A549 (cell line): Measurements from ENCODE around the gene FAM3B. TPM values are rescaled to one million over a fixed set of nuclear protein-coding genes. Genes with fewer than 3 reads are reported as not detected.

Experiments
- ATAC-seq, 2 experiments: fragments of 200-7000 bp in 1 of 2; fragments of >200 bp in 1 of 2; cut with Nextera tagmentation in 1 of 2; cut with Tn5 transposase in 1 of 2; 3 replicates each; pipeline versions ENCODE4 v1.8.0 to v1.9.1; 2018 to 2020; ENCODE audit warnings: mild to moderate bottlenecking in 1 of 2, moderate library complexity in 1 of 2
- CTCF ChIA-PET: fragments of 300-600 bp; sonication (Branson Sonifier 250); formaldehyde crosslinking; extraction: SDS; loops from one replicate; lab custom pipeline; 2021; ENCODE audit warnings: antibody characterized with exemption, inconsistent platforms; lab: Yijun Ruan, JAX
- POLR2A ChIA-PET: fragments of 350-600 bp; formaldehyde crosslinking; extraction: SDS; loops from one replicate; lab custom pipeline; 2021; ENCODE audit warnings: antibody characterized with exemption, inconsistent platforms; lab: Yijun Ruan, JAX
- DNase-seq, 2 experiments: peaks; one replicate each; pipeline versions ENCODE4 v3.0.0 to v3.0.0-alpha.2; 2011 to 2016; ENCODE audit warnings: low read depth in 1 of 2, low spot score in 1 of 2
- FAIRE-seq: peaks from 2 replicates; lab custom pipeline; 2011; peaks lifted over from hg19 to GRCh38; lab: Jason Lieb, UNC
- H3K27ac ChIP-seq, 2 experiments: fragments of >200 bp; sonication (Bioruptor Twin); formaldehyde crosslinking; 3 replicates each; pipeline ENCODE4 v1.5.1; 2016 to 2017
- H3K4me1 ChIP-seq: fragments of >200 bp; sonication (Bioruptor Twin); formaldehyde crosslinking; 3 replicates; pipeline ENCODE4 v1.6.1; 2016
- H3K4me2 ChIP-seq: fragments of >200 bp; sonication (Bioruptor Twin); formaldehyde crosslinking; 3 replicates; pipeline ENCODE4 v1.6.1; 2016
- H3K4me3 ChIP-seq: fragments of >200 bp; sonication (Bioruptor Twin); formaldehyde crosslinking; 3 replicates; pipeline ENCODE4 v1.5.1; 2016
- H3K9me3 ChIP-seq: fragments of >200 bp; sonication (Bioruptor Twin); formaldehyde crosslinking; 3 replicates; pipeline ENCODE4 v1.6.1; 2016
- BHLHE40 ChIP-seq: IDR thresholded peaks from 2 replicates; pipeline ENCODE4 v1.6.1; 2012; ENCODE audit warnings: low read depth, low read length, inconsistent platforms
- CEBPB ChIP-seq, 2 experiments: fragments of >200 bp in 1 of 2; sonication (Bioruptor Twin) in 1 of 2; formaldehyde crosslinking in 1 of 2; IDR thresholded peaks; 2 replicates each; pipeline ENCODE4 v1.6.1; 2012 to 2016
- FOXS1 ChIP-seq: fragments of 250-450 bp; sonication (Bioruptor Pico); IDR thresholded peaks from 2 replicates; pipeline ENCODE4 v1.5.0; 2020; ENCODE audit warnings: mild to moderate bottlenecking, moderate library complexity
- JUN ChIP-seq, 2 experiments: fragments of >200 bp; sonication (Bioruptor Twin); formaldehyde crosslinking; IDR thresholded peaks; 2 replicates in 1 of 2; 3 replicates in 1 of 2; pipeline ENCODE4 v1.6.1; 2016 to 2017
- MAZ ChIP-seq: fragments of 150-350 bp; IDR thresholded peaks from 2 replicates; pipeline ENCODE4 v1.6.1; 2014; ENCODE audit warnings: antibody characterized with exemption, low read depth, low read length, borderline replicate concordance
- MYC ChIP-seq: IDR thresholded peaks from 2 replicates; pipeline ENCODE4 v1.6.1; 2012; ENCODE audit warnings: mild to moderate bottlenecking, inconsistent platforms, low read length, improper control_type of control experiment, borderline replicate concordance
- NFE2L2 ChIP-seq: fragments of 150-350 bp; conservative IDR thresholded peaks from 2 replicates; pipeline ENCODE4 v1.6.1; 2014; ENCODE audit warnings: low read length
- NPAS2 ChIP-seq: fragments of 250-450 bp; sonication (Bioruptor Pico); IDR thresholded peaks from 2 replicates; pipeline ENCODE4 v1.8.0; 2022; ENCODE audit warnings: mild to moderate bottlenecking, moderate library complexity, borderline replicate concordance
- POLR2A ChIP-seq: IDR thresholded peaks from 2 replicates; pipeline ENCODE4 v1.6.1; 2012; ENCODE audit warnings: mild to moderate bottlenecking, low read length
- RAD21 ChIP-seq, 2 experiments: fragments of >200 bp in 1 of 2; sonication (Bioruptor Twin) in 1 of 2; formaldehyde crosslinking in 1 of 2; IDR thresholded peaks in 1 of 2; conservative IDR thresholded peaks in 1 of 2; 2 replicates in 1 of 2; 3 replicates in 1 of 2; pipeline ENCODE4 v1.6.1; 2012 to 2018; ENCODE audit warnings: inconsistent platforms in 1 of 2
- RFX5 ChIP-seq: fragments of 450-650 bp; IDR thresholded peaks from 2 replicates; pipeline ENCODE4 v1.7.1; 2014; ENCODE audit warnings: antibody characterized with exemption, mild to moderate bottlenecking, moderate library complexity
- SMC3 ChIP-seq: fragments of >200 bp; sonication (Bioruptor Twin); formaldehyde crosslinking; IDR thresholded peaks from 3 replicates; pipeline ENCODE4 v1.6.1; 2018; ENCODE audit warnings: inconsistent platforms
- TFCP2L1 ChIP-seq: fragments of 250-450 bp; sonication (Bioruptor Pico); IDR thresholded peaks from 2 replicates; pipeline ENCODE4 v1.5.0; 2021; ENCODE audit warnings: mild to moderate bottlenecking
- TP53 ChIP-seq: fragments of 250-450 bp; sonication (Bioruptor Pico); IDR thresholded peaks from 2 replicates; pipeline ENCODE4 v1.5.0; 2021; ENCODE audit warnings: mild to moderate bottlenecking, moderate library complexity
- ZC3H11A ChIP-seq: fragments of 450-650 bp; IDR thresholded peaks from 2 replicates; pipeline ENCODE4 v1.6.1; 2014; ENCODE audit warnings: antibody characterized with exemption, mild to moderate bottlenecking
- ZNF302 ChIP-seq: fragments of 250-450 bp; sonication (Bioruptor Pico); IDR thresholded peaks from 2 replicates; pipeline ENCODE4 v1.9.0; 2021; ENCODE audit warnings: inconsistent platforms, mild to moderate bottlenecking, moderate library complexity
- WGBS: methylation state at CpG from one replicate; pipeline ENCODE4 v1.1.6; 2017; ENCODE audit errors: missing lambda C conversion rate; 5-methylcytosine and 5-hydroxymethylcytosine counted together
- polyA plus RNA-seq, 4 experiments: library from polyadenylated mRNA; depleted of rRNA in 3 of 4; stranded (reverse); fragments of >200 nt; fragmentation: RNase III in 1 of 4; extraction: RNeasy Plus Mini Kit Qiagen cat#74134 plus additional on column Dnase treatment in 1 of 4; gene quantifications; 2 replicates in 3 of 4; 3 replicates in 1 of 4; pipeline ENCODE4 v1.2.3, GENCODE V29; 2011 to 2017
- TF ChIP-seq, protein P1 (sequence below): fragments of >200 bp; sonication (Bioruptor Twin); formaldehyde crosslinking; IDR thresholded peaks from 3 replicates; pipeline ENCODE4 v1.6.1; 2016
- TF ChIP-seq, protein P2 (sequence below): IDR thresholded peaks from 2 replicates; pipeline ENCODE4 v1.6.1; 2012; ENCODE audit warnings: low read depth, borderline replicate concordance

FAM3B gene
- polyA plus RNA-seq, 2 of the 4 experiments (the other 2 are of a cell fraction) = not detected

DNA sequence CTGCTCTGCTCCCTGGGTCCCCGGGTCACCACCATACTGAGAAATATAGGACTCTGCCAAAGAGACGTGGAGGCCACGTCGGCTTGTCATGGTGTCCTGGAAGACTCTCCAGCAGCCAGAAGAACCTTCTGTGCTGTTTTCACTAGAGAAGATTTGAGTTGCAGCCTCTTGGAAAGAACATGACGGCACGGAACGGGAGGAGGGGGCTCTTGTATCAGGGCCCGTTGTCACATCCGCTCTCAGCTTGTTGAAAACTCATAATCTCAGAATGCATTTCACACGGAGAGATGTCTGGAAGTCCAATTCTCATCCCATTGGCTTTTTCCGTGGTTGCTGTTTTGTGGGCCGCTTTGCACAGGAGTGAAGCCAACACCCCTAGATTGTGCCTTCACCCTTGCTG is 39.4 kb upstream of the FAM3B start:
- ChIA-PET CTCF (no interaction called here), POLR2A (no interaction called here)
- TF ChIP-seq NFE2L2 (no peak), NPAS2 (CRISPR knock-in tag) (no peak), POLR2A (no peak)
- TF ChIP-seq, protein P1, sequence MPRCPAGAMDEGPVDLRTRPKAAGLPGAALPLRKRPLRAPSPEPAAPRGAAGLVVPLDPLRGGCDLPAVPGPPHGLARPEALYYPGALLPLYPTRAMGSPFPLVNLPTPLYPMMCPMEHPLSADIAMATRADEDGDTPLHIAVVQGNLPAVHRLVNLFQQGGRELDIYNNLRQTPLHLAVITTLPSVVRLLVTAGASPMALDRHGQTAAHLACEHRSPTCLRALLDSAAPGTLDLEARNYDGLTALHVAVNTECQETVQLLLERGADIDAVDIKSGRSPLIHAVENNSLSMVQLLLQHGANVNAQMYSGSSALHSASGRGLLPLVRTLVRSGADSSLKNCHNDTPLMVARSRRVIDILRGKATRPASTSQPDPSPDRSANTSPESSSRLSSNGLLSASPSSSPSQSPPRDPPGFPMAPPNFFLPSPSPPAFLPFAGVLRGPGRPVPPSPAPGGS = no peak
- TF ChIP-seq, protein P2, sequence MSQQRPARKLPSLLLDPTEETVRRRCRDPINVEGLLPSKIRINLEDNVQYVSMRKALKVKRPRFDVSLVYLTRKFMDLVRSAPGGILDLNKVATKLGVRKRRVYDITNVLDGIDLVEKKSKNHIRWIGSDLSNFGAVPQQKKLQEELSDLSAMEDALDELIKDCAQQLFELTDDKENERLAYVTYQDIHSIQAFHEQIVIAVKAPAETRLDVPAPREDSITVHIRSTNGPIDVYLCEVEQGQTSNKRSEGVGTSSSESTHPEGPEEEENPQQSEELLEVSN = no peak
- H3K9me3 ChIP-seq = no peaks in the 10 kb centered on the region
- H3K27ac ChIP-seq = no peak overlapping the region
- no peak overlapping the region for H3K4me3 ChIP-seq
- H3K4me1 ChIP-seq = no peaks in the 10 kb centered on the region
- DNase-seq (no peak), ATAC-seq (no peak), FAIRE-seq (no peak)
- WGBS = 83% methylated on average over 12 of the region's 12 CpGs
- H3K4me2 ChIP-seq = no peak overlapping the region

DNA sequence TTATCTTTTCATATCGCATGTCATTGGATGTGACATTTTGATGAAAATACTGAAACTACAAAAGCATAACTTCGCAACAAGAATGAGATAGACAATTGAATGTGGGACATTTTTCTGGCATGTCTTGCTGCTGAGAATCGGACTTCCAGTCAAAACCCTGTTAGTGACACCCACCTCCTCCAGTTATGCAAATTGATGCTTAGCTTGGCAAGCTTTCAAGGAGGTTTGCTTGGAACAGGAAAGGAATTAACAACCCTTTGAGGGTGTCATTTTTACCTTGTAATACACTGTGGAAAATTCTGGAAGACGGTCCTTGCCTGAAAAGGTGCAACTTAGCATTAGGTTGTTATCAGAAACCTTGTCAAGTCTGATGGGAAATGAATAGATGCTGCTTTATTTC is 38.8 kb upstream of the FAM3B start:
- no peaks in the 10 kb centered on the region for H3K9me3 ChIP-seq
- no peak for TF ChIP-seq TP53 (CRISPR knock-in tag)
- TF ChIP-seq BHLHE40 = no peak
- TF ChIP-seq ZC3H11A = no peak
- CTCF ChIA-PET = no interaction called here
- ATAC-seq (no peak), FAIRE-seq (no peak), DNase-seq (no peak)
- no peaks in the 10 kb centered on the region for H3K4me1 ChIP-seq
- POLR2A ChIA-PET = no interaction called here
- no peak overlapping the region for H3K4me3 ChIP-seq
- H3K4me2 ChIP-seq = no peak overlapping the region
- WGBS = 83% methylated on average over 4 of the region's 4 CpGs
- H3K27ac ChIP-seq = no peak overlapping the region

DNA sequence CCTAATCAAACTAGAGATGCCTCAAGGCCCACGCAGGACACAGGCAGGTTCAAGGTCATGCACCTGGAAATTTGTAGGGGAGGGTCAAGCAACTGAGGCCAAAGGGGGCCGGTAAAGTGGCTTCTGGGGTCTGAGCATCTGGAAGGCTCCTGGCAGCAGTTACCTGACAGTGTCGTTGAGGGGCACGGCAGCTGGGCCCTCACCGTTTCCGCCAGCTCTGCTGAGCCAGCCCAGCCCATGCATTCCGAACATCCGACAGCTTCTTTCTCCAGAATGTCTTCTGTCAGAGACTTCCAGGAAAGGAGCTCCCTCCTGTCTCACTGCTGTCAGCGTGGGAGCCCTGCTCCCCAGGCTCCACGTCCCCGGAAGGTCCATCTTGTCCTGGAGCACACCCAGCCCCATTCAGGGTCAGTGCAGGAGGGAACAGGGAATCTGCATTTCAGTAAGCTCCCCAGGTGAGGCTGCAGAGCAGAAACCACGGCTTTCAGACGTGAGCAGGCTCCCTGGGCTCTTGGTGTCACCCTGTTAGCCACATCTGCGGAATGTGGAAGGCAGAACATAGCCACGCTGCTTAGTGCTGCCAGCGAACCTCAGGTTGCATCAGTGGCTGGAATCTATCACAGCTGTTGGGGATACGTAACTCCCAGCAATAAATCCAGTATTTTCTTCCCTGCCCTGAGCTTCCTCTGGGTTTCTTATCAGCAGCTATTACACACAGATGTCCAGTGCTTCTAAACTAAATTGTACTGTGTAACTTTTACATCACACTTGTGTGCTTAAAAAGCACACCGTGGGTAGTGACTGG is 36.3 kb upstream of the FAM3B start:
- ChIA-PET POLR2A (no interaction called here), CTCF (interaction anchor here (0.7 to 1.6 kb wide), 4 partner anchors 10 to 838 kb away, joined by 3 to 4 read pairs (median 3); no protein-coding TSS in a partner anchor)
- no peak for DNase-seq
- no peak overlapping the region for H3K4me2 ChIP-seq
- no peaks in the 10 kb centered on the region for H3K9me3 ChIP-seq
- TF ChIP-seq SMC3 (no peak), ZNF302 (CRISPR knock-in tag) (no peak), FOXS1 (CRISPR knock-in tag) (no peak), CEBPB (IDR thresholded peaks at IDR 0.05) (no peak), TFCP2L1 (CRISPR knock-in tag) (no peak)
- WGBS = 64% methylated on average over 12 of the region's 18 CpGs
- H3K4me3 ChIP-seq = no peak overlapping the region
- H3K4me1 ChIP-seq = no peaks in the 10 kb centered on the region
- ATAC-seq = no peak
- H3K27ac ChIP-seq = no peak overlapping the region
- no peak for FAIRE-seq

DNA sequence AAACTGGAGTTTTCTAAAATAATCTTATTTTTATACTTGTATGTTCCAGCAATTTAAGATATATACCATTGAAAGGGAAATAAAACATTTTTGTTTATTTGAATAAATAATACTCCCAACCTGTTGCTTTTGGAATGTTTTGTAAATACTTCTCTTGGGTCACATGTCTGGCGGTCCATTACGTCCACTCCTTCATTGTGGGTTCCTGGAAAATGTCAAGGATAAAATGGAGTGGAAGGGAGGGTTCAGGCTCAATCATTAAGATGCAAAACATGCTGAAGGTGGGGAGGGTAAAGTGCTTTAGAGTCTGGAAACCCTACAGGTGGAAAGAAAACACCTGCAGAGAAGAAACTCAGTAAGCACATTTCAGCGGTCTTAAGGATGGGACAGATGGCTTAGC is 34.2 kb upstream of the FAM3B start:
- CTCF ChIA-PET = interaction anchor here (0.7 to 4.2 kb wide), 24 partner anchors 10 to 836 kb away, joined by 3 to 69 read pairs (median 6); no protein-coding TSS in a partner anchor
- POLR2A ChIA-PET = no interaction called here
- H3K27ac ChIP-seq = no peak overlapping the region
- no peak for DNase-seq
- no peak for ATAC-seq
- no peaks in the 10 kb centered on the region for H3K9me3 ChIP-seq
- H3K4me1 ChIP-seq = no peaks in the 10 kb centered on the region
- 21% methylated on average over 3 of the region's 3 CpGs for WGBS
- TF ChIP-seq RAD21 (conservative IDR thresholded peaks at IDR 0.05 in 1 of 2, IDR thresholded peaks at IDR 0.05 in 1 of 2) (no peak), RFX5 (no peak), JUN (IDR thresholded peaks at IDR 0.05) (no peak), MAZ (no peak), TFCP2L1 (CRISPR knock-in tag) (no peak), MYC (no peak)
- H3K4me3 ChIP-seq = no peak overlapping the region
- no peak for FAIRE-seq
- no peak overlapping the region for H3K4me2 ChIP-seq
